MM.1S (cell line): ENCODE results near the gene ZNF782.

Experiments
- CTCF ChIP-seq: fragments of 300-600 bp; sonication (generic); IDR thresholded peaks from 2 replicates; pipeline ENCODE4 v1.5.1; 2016; ENCODE audit warnings: antibody characterized with exemption, low read length, mixed read lengths
- EZH2 ChIP-seq: fragments of 300-600 bp; sonication (generic); optimal IDR thresholded peaks from 2 replicates; pipeline ENCODE3; 2017; ENCODE audit warnings: low read depth, mild to moderate bottlenecking, antibody characterized with exemption, low read length, mixed read lengths
- EZH2phosphoT487 ChIP-seq: fragments of 300-600 bp; sonication (generic); IDR thresholded peaks from 2 replicates; pipeline ENCODE4 v1.6.1; 2018; ENCODE audit warnings: antibody characterized with exemption, low read length

DNA sequence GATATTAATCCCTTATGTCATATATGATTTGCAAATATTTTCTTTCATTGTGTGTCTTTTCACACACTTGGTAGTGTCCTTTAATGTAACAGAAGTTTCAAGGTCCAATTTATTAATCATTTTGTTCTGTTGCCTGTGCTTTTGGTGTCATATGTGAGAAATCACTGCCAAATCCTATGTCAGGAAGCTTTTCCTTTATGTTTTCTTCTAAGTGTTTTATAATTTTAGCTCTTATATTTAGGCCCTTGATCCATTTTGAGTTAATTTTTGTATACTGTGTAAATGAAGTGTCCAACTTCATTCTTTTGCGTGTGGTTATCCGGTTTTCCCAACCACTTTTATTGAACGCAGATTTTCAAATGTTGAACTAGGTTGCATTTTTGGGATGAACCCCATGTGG lies 70.3 kb downstream of the ZNF782 start:
- no peak for TF ChIP-seq CTCF
- no peak for TF ChIP-seq EZH2
- no peak for TF ChIP-seq EZH2phosphoT487
